ENCODE results near the gene GGTA1. TPM values are rescaled to one million over a fixed set of nuclear protein-coding genes. Genes with fewer than 3 reads are reported as not detected.

Gene GGTA1
- total and polyA plus RNA-seq, 9 of the 15 experiments (the other 6 are each of a cell fraction or from before 2014, with no cell fraction given): 0.04 to 0.15 TPM; not detected in 7

DNA sequence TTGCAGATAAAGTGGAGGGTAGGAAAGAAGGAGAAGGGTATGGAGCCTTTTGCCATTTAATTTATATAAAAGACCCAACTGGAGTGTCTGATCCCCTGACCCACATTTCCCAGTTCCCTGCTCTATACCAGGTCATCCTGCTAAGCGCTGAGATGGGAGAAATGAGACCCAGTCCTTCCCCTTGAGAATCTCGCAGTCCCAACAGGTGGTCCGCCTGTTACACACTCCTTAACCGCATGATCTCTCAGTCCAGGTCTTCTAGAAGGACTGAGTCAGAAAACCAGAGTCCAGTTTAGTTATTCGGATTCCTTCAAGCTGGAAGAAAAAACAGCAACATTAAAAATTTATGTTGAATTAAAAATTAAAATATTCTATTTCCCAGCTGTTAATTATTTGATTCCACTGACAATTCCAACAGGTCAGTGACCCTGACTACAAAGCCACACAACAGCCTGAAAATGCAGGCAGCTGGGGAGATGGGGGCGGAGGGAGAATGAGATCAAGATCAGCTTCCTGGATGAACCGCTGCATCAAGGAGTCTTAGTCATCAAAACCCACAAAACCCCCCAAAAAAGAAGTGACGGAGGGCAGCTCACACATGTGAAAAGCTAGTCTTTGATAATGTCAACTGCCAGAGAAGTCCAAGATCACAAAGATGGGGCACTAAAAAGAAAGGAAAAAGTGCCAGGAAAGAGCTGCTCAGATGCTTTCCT is 44.0 kb downstream of the GGTA1 start (continued):
- TF ChIP-seq EGR1 (conservative IDR thresholded peaks at IDR 0.05) (peak; percentile 52; the same call in 1 of the 2 replicates), JUND (IDR thresholded peaks at IDR 0.05; ENCODE audit: borderline replicate concordance, low read depth, low read length) (peak; percentile 69), JUND (tag; IDR thresholded peaks at IDR 0.05; ENCODE audit: borderline replicate concordance, low read depth, low read length) (no peak), FOSL1 (tag; conservative IDR thresholded peaks at IDR 0.05) (peak; percentile 75), VEZF1 (CRISPR knock-in tag; IDR thresholded peaks at IDR 0.05) (peak; percentile 45; the same call in 1 of the 2 replicates), WHSC1 (IDR thresholded peaks at IDR 0.05; ENCODE audit: low read length) (no peak), RBBP5 (IDR thresholded peaks at IDR 0.05; ENCODE audit: borderline replicate concordance, insufficient read depth, low read length, poor library complexity, severe bottlenecking) (no peak), TFAM (CRISPR knock-in tag; conservative IDR thresholded peaks at IDR 0.05) (no peak), MYBL2 (IDR thresholded peaks at IDR 0.05; ENCODE audit: low read depth) (no peak), MYBL2 (CRISPR knock-in tag; IDR thresholded peaks at IDR 0.05; ENCODE audit: borderline replicate concordance) (no peak), RBM34 (IDR thresholded peaks at IDR 0.05; ENCODE audit: borderline replicate concordance, insufficient read depth, low read length) (no peak), UBTF (IDR thresholded peaks at IDR 0.05; ENCODE audit: borderline replicate concordance in 1 of 2, low read depth in 2 of 2, low read length in 2 of 2) (no peak), ARID1B (IDR thresholded peaks at IDR 0.05) (peak; percentile 45; the same call in 1 of the 2 replicates), SMAD4 (CRISPR knock-in tag; conservative IDR thresholded peaks at IDR 0.05) (no peak), SMARCE1 (IDR thresholded peaks at IDR 0.05) (peak; percentile 47; the same call in 1 of the 2 replicates), DDX20 (tag; IDR thresholded peaks at IDR 0.05; ENCODE audit: low read depth) (no peak), GATAD2B (IDR thresholded peaks at IDR 0.05; ENCODE audit: borderline replicate concordance) (no peak)
- TF ChIP-seq, protein P1, sequence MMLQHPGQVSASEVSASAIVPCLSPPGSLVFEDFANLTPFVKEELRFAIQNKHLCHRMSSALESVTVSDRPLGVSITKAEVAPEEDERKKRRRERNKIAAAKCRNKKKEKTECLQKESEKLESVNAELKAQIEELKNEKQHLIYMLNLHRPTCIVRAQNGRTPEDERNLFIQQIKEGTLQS (IDR thresholded peaks at IDR 0.05): peak; percentile 23; the same call in 1 of the 2 replicates
- TF ChIP-seq, protein P1 (CRISPR knock-in tag; conservative IDR thresholded peaks at IDR 0.05): no peak
